HG02943 (cell line): Measurements from ENCODE around the gene ZNF750.

Experiments
- ATAC-seq: cut with Tn5 transposase; IDR thresholded peaks from one replicate; pipeline ENCODE4 v1.9.1; 2021; ENCODE audit warnings: mild to moderate bottlenecking, low read depth, moderate library complexity; ENCODE audit not compliant: unreplicated experiment

The ZNF750 gene

GRCh38 chr17:82860606-82861392 is 21.0 kb upstream of the ZNF750 start:
- no peak for ATAC-seq

DNA sequence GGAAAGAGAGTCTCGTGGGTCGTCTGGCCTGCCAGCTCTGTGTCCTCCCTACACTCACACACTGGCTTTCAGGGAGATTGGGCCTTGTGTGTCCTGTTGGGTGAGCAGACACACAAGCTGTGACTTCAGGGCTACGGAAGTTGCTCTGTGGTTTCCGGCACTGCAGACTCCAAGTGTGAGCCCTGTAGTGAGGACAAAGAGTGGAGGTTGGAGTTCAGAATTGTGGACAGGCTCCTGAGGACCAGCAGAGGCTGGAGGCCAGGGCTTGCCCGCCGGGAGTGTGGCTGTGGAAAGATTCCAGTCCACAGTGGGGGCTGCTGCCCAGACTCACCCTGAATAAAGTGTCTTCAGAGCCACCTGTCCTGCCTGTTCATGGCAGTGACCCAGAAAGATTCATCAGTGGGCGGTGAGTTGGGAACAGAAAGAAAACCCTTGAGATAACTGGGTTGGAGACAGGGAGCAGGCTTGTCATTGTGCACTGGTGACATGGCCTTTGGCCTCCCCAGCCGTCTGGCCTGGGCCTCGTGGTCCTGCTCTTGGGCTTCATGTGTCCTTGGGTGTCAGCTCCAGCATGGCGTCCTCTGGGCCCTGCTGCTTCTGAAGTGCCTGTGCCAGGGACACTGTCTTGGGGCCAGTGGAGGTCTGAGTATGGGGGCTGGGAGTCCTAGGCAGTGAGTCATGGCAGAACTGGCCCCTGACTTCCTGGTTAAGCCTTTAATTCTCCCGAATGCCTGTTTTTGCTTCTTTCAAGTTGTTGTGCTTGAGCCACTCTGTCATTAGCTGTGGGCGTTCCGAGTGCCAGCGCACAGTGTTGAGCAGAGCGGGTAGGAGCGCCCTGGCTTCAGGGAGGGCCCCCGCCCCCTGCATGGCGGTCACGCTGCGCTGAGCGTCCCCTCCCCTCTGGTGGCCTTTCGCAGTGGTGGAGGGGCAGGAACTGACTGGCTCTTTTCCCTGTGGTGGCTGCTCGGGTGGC is 19.9 kb upstream of the ZNF750 start:
- ATAC-seq = no peak

GRCh38 chr17:82858376-82859126 is 18.7 kb upstream of the ZNF750 start:
- no peak for ATAC-seq

GRCh38 chr17:82856361-82856760 is 16.5 kb upstream of the ZNF750 start:
- no peak for ATAC-seq

- no peak for ATAC-seq
Measured at GRCh38 chr17:82854226-82854625, 14.4 kb upstream of the ZNF750 start.

DNA sequence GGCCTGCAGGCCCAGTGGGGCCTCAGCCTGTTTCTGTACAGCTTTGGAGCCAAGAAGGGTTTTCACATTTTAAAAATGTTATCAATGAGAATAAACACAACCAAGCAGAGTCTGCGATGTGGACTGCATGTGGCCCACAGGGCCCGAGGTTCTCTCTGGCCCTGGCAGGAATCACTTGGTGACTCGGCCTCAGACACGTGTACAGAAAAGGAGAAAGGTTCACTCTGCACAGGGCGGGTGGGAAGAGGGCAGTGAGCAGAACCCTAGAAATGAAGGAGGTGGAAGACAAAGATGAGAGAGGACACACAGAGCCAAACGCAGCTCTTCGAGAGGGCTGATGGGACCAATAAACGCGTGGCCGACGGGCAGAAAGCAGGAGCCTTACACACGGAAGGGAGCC is 11.6 kb upstream of the ZNF750 start:
- no peak for ATAC-seq

DNA sequence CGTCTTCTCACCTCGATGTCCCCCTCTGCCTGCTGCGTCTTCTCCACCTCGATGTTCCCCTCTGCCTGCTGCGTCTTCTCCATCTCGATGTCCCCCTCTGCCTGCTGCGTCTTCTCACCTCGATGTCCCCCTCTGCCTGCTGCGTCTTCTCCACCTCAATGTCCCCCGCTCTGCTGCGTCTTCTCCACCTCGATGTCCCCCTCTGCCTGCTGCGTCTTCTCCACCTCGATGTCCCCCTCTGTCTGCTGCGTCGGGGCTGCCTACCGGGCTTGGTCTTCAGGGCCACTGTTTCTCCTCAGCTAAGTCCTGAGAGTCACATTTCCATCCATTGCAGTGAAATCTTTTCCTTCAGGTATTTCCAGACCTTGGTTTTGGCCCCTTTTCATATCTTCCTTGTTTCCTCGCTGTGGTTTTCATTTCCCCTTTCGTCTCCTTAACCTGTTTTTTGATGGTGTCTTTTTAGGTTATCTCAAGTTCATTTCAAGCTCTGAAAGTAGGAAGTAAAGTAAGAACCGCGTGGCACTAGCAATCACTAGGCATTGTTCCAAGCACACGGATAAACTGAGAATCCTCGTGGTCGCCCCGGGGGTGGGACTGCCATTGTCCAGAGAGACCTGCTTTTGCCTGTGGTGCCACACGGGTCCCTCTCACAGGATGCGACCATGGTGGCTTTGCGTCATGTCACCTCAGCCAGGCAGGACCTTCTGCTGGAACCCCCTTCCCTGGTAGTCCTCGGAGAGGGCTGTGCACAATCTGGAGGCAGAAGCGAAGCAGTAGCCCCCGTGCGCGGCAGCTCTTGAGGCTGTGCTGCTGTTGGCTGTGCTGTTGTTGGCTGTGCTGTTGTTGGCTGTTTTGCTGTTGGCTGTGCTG is 9.5 kb upstream of the ZNF750 start:
- no peak for ATAC-seq

DNA sequence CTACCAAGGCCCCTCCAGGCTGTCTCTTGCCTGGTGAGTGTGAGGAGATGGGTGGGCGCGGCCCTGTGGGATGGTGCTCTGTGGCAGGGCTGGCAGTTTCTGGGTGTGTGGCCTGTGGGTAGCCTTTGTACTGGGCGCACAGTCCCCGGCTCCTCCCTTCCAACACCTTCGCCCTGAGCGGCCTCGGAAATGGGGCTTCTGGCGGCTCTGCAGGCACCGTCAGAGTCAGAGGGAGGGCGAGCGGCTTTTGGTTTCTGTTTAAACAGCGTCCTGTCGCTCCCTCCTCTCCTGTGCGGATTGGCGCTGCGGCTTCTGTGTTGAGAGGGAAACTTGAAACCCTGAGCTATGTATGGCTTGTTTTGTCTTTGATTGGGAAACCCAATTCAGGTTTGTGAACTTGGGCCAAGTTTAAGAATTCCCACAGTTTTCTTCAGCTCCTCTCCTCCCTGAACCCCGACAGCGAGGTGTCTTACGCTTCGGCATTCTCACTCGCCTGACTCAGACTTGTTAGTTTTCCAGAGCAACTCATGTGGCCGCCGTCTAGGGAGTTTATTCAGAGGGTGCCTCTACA is 8.3 kb upstream of the ZNF750 start:
- ATAC-seq = no peak

- no peak for ATAC-seq
Measured at GRCh38 chr17:82846061-82846691, 6.4 kb upstream of the ZNF750 start.

- ATAC-seq = no peak
Measured at GRCh38 chr17:82845163-82845807, 5.5 kb upstream of the ZNF750 start.

DNA sequence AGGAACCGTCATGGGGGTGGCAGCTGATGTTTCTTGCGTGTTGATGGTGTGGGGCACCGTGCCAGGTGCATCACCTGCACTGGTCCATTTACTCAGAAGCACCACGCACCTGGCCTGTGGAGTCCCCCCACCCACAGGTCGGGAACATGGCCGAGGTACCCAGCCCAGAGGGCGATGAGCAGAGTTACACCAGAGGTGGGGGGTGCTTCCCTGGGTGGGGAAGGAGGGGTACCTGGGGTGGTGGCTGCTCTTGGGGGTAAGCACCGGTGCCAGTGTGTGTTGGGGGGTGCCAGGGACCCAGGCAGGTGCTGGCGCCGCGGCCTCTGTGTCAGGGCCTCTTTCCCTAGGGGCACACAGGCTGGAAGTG is 5.0 kb upstream of the ZNF750 start:
- no peak for ATAC-seq

DNA sequence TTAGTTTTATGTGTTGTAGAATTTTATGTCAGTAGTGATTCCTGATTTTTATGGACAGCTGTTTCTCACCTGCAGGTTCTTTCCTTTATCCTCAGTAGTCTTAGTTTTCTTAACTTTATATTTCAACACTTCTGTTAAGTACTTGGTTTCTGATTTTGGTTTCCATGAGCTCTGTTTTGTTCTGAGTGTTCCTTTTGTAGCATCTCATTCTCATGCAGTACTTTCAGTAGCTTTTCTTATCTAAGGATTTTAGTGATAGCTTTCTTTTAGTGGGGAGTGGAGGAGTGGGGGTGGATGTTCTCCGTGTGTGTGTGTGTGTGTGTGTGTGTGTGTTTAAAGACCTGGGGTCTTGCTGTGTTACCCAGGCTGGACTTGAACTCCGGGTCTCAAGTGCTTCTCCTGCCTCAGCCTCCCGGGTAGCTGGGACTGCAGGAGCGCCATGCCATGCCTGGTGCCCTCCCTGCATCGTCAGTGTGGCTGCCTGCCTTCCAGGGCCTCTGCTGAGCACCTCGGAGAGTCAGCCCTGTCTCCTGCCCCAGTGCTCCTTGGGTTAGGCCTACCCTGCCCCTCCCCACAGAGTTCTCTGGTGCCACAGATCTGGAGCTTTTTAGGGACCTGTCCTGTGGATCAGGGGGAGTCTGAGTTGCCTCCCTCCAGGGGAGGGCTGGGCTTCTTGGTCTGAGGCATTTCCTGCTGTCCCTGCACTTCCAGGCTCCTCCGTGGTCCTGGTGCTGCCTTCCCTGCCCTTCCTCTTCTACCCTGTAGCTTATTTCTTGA is 4.3 kb upstream of the ZNF750 start:
- ATAC-seq = no peak

GRCh38 chr17:82841921-82842596 is 2.2 kb upstream of the ZNF750 start:
- no peak for ATAC-seq

- no peak for ATAC-seq
Measured at GRCh38 chr17:82840431-82840831, 609 bp upstream of the ZNF750 start.

DNA sequence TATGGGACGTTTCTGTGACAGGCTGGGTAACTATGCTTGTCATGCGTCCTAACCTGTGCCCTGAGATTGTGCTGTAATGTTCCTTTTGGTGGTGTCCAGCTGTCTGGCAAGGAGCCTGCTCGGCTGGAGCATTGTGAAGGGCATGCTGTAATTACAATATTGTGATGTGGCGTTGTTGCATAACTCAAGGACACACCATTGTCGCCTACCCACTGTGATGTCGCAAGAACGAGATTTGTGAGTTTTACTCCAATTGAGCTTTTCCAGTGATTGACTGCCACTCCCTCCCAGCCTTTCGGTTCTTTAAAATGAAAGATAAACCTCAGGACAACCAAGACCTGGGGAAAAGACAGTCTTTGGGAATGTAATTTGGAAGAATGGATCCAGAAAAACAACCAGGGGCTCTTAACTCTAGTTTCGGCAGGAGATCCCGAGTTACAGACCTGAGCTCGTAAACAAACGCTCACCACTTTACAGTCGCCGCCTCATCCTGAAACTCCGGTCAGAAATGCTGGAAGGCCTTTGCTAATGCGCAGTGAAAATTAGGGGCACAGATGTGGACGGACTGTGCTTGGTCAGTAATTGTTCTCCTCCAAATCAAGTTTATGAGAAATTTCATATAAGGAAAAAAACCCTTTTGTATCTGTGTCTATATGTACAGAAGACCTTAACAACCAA is 1.3 kb downstream of the ZNF750 start:
- no peak for ATAC-seq

- ATAC-seq = no peak
Measured at GRCh38 chr17:82837586-82838320, 2.1 kb downstream of the ZNF750 start.
